ENCODE results near the gene PLBD2.

PLBD2 gene

DNA sequence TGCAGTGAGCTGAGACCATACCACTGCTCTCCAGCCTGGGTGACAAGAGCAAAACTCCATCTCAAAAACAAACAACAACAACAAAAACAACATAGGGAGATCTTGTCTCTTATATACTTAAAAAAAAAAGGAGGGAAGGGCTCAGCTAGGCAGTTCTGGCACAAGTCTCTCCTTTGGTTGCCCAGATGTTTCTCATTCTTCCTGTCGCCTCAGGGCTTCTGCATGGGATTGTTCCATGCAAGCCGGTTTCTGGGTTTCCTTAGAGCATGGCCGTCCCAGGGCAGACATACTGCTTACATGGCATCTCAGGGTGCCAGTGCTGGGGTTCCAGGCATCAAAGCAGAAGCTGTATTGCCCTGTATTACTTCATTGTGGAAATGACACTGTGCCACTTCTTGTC is 18.3 kb upstream of the PLBD2 start:
- H4K20me1 ChIP-seq (ENCODE audit: insufficient read depth, low read length, poor library complexity, severe bottlenecking), result no peaks in the 10 kb centered on the region
- H3K36me3 ChIP-seq (ENCODE audit: insufficient read depth, low read length), result no peaks in the 10 kb centered on the region
- TF ChIP-seq EZH2phosphoT487 (IDR thresholded peaks at IDR 0.05; ENCODE audit: borderline replicate concordance), result no peak
- TF ChIP-seq, protein P1, sequence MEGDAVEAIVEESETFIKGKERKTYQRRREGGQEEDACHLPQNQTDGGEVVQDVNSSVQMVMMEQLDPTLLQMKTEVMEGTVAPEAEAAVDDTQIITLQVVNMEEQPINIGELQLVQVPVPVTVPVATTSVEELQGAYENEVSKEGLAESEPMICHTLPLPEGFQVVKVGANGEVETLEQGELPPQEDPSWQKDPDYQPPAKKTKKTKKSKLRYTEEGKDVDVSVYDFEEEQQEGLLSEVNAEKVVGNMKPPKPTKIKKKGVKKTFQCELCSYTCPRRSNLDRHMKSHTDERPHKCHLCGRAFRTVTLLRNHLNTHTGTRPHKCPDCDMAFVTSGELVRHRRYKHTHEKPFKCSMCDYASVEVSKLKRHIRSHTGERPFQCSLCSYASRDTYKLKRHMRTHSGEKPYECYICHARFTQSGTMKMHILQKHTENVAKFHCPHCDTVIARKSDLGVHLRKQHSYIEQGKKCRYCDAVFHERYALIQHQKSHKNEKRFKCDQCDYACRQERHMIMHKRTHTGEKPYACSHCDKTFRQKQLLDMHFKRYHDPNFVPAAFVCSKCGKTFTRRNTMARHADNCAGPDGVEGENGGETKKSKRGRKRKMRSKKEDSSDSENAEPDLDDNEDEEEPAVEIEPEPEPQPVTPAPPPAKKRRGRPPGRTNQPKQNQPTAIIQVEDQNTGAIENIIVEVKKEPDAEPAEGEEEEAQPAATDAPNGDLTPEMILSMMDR (conservative IDR thresholded peaks at IDR 0.05; ENCODE audit: low read length), result no peak

GRCh38 chr12:113341535-113341934 is 16.9 kb upstream of the PLBD2 start:
- Histone ChIP-seq H3K4me3 (ENCODE audit: low read length, poor library complexity, severe bottlenecking) (no peak overlapping the region), H3K9ac (ENCODE audit: low read depth, low read length, poor library complexity, severe bottlenecking) (no peak overlapping the region), H3K36me3 (ENCODE audit: insufficient read depth, low read length) (no peaks in the 10 kb centered on the region), H3K79me2 (ENCODE audit: insufficient read depth, low read length) (no peaks in the 10 kb centered on the region), H3K4me1 (ENCODE audit: insufficient read depth, low read length, poor library complexity, severe bottlenecking) (no peaks in the 10 kb centered on the region), H3K4me2 (ENCODE audit: low read depth, low read length, poor library complexity, severe bottlenecking) (no peak overlapping the region), H3K27me3 (ENCODE audit: insufficient read depth, low read length, poor library complexity, severe bottlenecking) (no peaks in the 10 kb centered on the region), H3K9me2 (replicated peaks; ENCODE audit: low read depth, low read length) (no peaks in the 10 kb centered on the region), H2AFZ (ENCODE audit: low read length) (no peak overlapping the region), H3K9me3 (ENCODE audit: insufficient read depth, low read depth, low read length) (no peaks in the 10 kb centered on the region), H3F3A (ENCODE audit: low read depth) (no peaks in the 10 kb centered on the region), H4K20me1 (ENCODE audit: insufficient read depth, low read length, poor library complexity, severe bottlenecking) (no peaks in the 10 kb centered on the region)
- TF ChIP-seq, protein P1 (conservative IDR thresholded peaks at IDR 0.05; ENCODE audit: low read length), result no peak

More for the DNA sequence above, 18.3 kb upstream of the PLBD2 start:
- Histone ChIP-seq H3K4me2 (ENCODE audit: low read depth, low read length, poor library complexity, severe bottlenecking) (no peak overlapping the region), H3F3A (ENCODE audit: low read depth) (no peaks in the 10 kb centered on the region), H3K9me2 (replicated peaks; ENCODE audit: low read depth, low read length) (no peaks in the 10 kb centered on the region), H2AFZ (ENCODE audit: low read length) (no peak overlapping the region), H3K4me3 (ENCODE audit: low read length, poor library complexity, severe bottlenecking) (no peak overlapping the region), H3K9ac (ENCODE audit: low read depth, low read length, poor library complexity, severe bottlenecking) (no peak overlapping the region), H3K27me3 (ENCODE audit: insufficient read depth, low read length, poor library complexity, severe bottlenecking) (no peaks in the 10 kb centered on the region), H3K9me3 (ENCODE audit: insufficient read depth, low read depth, low read length) (no peaks in the 10 kb centered on the region), H3K4me1 (ENCODE audit: insufficient read depth, low read length, poor library complexity, severe bottlenecking) (peaks cover 2% of the 10 kb centered on the region), H3K79me2 (ENCODE audit: insufficient read depth, low read length) (no peaks in the 10 kb centered on the region)

GRCh38 chr12:113345318-113345717 is 13.1 kb upstream of the PLBD2 start:
- TF ChIP-seq, protein P1 (conservative IDR thresholded peaks at IDR 0.05; ENCODE audit: low read length), result no peak
- no peak for TF ChIP-seq EZH2phosphoT487 (IDR thresholded peaks at IDR 0.05; ENCODE audit: borderline replicate concordance)

More at GRCh38 chr12:113345318-113345717, 13.1 kb upstream of the PLBD2 start:
- Histone ChIP-seq H3K9me3 (ENCODE audit: insufficient read depth, low read depth, low read length) (no peaks in the 10 kb centered on the region), H3K9ac (ENCODE audit: low read depth, low read length, poor library complexity, severe bottlenecking) (no peak overlapping the region), H3K79me2 (ENCODE audit: insufficient read depth, low read length) (no peaks in the 10 kb centered on the region), H2AFZ (ENCODE audit: low read length) (no peak overlapping the region), H3K36me3 (ENCODE audit: insufficient read depth, low read length) (no peaks in the 10 kb centered on the region), H3K4me2 (ENCODE audit: low read depth, low read length, poor library complexity, severe bottlenecking) (no peak overlapping the region), H3F3A (ENCODE audit: low read depth) (no peaks in the 10 kb centered on the region), H4K20me1 (ENCODE audit: insufficient read depth, low read length, poor library complexity, severe bottlenecking) (no peaks in the 10 kb centered on the region), H3K4me3 (ENCODE audit: low read length, poor library complexity, severe bottlenecking) (no peak overlapping the region), H3K27me3 (ENCODE audit: insufficient read depth, low read length, poor library complexity, severe bottlenecking) (no peaks in the 10 kb centered on the region), H3K4me1 (ENCODE audit: insufficient read depth, low read length, poor library complexity, severe bottlenecking) (no peaks in the 10 kb centered on the region), H3K9me2 (replicated peaks; ENCODE audit: low read depth, low read length) (no peaks in the 10 kb centered on the region)

Measured in Loucy (cell line).